ENCODE measurements around the gene HOXB4.

HOXB4 gene

DNA sequence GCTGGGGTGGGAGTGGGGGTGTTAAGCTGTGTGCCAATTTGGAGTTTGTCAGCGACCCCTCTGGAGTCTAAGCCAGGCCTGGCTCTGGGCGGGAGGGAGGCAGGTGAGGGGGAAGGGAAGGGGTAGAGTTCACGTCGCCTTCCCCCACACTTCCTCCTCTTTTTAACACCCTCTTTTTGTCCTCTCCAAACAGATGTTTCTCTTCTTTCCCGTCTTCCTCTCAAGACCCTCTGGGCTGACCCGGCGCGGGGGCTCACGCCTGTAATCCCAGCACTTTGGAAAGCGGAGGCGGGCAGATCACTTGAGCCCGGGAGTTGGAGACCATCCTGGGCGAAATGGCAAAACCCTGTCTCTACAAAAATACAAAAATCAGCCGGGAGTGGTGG is 50.6 kb downstream of the HOXB4 start:
- no peak for DNase-seq

DNA sequence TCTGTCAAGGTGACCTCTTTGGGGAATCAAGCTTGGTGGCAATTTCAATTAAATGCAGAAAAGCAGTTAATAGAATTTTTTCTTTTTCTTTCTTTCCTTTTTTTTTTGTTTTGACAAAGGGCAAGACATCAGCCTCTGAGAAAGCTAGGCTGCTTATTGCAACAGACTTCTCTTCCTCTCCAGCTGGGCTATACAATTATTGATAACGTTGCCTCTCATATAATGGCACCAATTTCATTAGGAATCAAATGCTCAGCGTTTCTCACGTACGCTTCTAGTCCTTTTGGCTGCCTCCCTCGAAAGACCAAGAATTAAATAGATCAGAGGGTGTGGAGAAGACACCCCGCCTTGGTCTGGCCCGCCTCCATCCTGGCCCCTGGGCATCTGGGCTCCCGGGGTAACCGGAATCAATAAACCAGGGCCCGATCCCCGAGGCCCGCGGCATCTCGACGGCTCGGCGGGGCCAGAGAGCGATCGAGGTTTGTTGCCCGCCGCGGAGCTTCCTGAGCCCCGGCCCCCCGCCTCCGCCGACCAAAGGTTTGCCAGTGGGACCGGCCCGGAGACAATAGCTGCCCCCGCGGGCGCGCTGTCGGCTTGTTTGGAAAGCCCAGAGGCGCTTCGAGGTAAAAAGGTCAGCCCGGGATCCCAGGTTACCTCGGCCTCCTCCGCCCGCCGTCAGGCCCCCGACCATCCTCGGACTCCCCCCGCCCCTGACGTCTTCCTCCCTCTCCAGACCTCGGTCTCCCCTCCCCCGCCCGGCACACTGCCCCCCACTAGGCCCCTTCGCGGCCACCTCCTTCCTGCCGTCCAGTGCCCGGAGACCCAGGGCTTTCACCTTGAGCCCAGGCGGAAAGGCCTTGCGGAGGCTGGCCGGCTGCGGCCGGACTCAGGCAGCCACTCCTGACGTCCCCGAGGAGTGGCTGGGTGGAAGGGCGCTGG is 51.3 kb downstream of the HOXB4 start:
- DNase-seq: no peak

Data from CD4-positive, alpha-beta T cell treated with Interleukin-17A for 1 hour (primary cell).